SK-N-MC (cell line): ENCODE measurements around the gene ANXA3.

Source experiments
- EZH2 ChIP-seq: fragments of 200-600 bp; sonication (generic); IDR thresholded peaks from one replicate; pipeline ENCODE4 v1.6.1; 2017; ENCODE audit warnings: antibody characterized with exemption
- POLR2AphosphoS5 ChIP-seq: IDR thresholded peaks from 2 replicates; pipeline ENCODE4 v1.6.1; 2012; ENCODE audit warnings: mild to moderate bottlenecking, low read depth, low read length, borderline replicate concordance

DNA sequence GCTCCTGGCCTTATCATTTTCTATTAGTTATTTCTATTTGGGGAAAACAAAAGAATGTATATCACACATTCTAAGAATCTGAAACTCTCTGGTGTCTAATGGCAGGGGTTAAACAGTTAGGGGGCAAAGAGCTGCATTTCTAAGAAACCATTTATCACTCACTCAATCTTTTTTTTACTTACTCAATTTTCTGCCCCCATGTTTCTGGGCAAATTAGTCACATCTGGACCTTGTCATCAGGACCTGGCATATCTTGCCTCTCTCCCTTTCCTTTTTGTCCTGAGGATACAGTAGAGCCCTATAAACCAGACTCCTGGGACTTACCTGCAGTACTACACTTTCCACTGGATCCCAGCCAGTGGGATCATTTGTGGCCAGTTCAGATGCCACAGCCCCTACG is 89.1 kb downstream of the ANXA3 start:
- no peak for TF ChIP-seq POLR2AphosphoS5
- TF ChIP-seq EZH2, result no peak
